ENCODE measurements around the gene CACNA1E. TPM values are rescaled to one million over a fixed set of nuclear protein-coding genes. Genes with fewer than 3 reads are reported as not detected.

The CACNA1E gene
- total RNA-seq, 1 experiment from 2014 or later: 0.46 TPM

DNA sequence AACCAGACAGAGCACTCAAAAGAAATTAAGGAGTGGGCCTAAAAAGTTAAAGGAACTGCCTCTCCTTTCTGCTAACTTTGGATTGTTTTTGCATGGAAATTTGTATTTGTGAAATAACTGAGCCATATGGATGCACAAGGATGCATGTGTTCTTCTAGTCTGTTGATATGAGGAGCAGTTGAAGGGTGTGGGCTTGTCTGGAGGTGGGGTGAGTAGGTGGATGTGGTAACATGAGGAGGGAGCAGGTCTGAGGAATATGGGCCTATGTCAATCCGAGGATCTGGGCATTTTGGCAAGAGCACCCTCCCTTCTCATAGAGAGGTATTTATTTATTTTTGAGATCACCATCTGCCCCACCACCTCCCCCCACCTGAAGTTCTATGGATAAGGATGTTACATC is 13.4 kb downstream of the CACNA1E start:
- no peak overlapping the region for H3T11ph ChIP-seq (ENCODE audit: low read length)
- H4K91ac ChIP-seq (ENCODE audit: insufficient read length, low read depth, low read length): no peak overlapping the region
- H4K5ac ChIP-seq (ENCODE audit: insufficient read length, low read depth, low read length): no peak overlapping the region
- no peak overlapping the region for H3K4me3 Mint-ChIP-seq
- no peaks in the 10 kb centered on the region; the same call in 1 of the 2 replicates for H3K4me1 ChIP-seq (ENCODE audit: insufficient read depth, low read length)
- H3K4me2 ChIP-seq (ENCODE audit: insufficient read depth, insufficient read length, low read length): no peak overlapping the region
- H3K9me3 ChIP-seq (ENCODE audit: control insufficient read depth, low read depth, low read length): no peaks in the 10 kb centered on the region
- no peaks in the 10 kb centered on the region for H3K79me2 ChIP-seq (ENCODE audit: insufficient read depth, low read length)
- no peak overlapping the region for H2BK5ac ChIP-seq (ENCODE audit: insufficient read length, low read length)
- H2BK12ac ChIP-seq (ENCODE audit: insufficient read length, low read depth, low read length): no peak overlapping the region
- H3K36me3 Mint-ChIP-seq (ENCODE audit: insufficient read depth in 1 of 3, low read depth in 3 of 3): no peaks in the 10 kb centered on the region
- no peak overlapping the region for H4K8ac ChIP-seq (replicated peaks; ENCODE audit: insufficient read length, low read depth, low read length)
- WGBS (ENCODE audit: extremely low coverage, insufficient read length, low lambda C conversion rate): no CpG with 5 or more reads among the region's 1 CpG
- peaks cover 9% of the 10 kb centered on the region for H3K27me3 Mint-ChIP-seq (ENCODE audit: low read depth)
- H3K23me2 ChIP-seq (ENCODE audit: insufficient read length, low read depth, low read length, poor library complexity, severe bottlenecking): no peaks in the 10 kb centered on the region
- no peak overlapping the region for H3K56ac ChIP-seq (ENCODE audit: insufficient read length, low read depth, low read length)
- no peaks in the 10 kb centered on the region for H3K27me3 ChIP-seq (ENCODE audit: insufficient read depth, low read length)
- H3K4ac ChIP-seq (ENCODE audit: low read depth, low read length): no peak overlapping the region
- no peak overlapping the region for H3K23ac ChIP-seq (ENCODE audit: insufficient read length, low read depth, low read length)
- H3K4me1 Mint-ChIP-seq: peaks cover 8 to 12% of the 10 kb centered on the region in 2 experiments
- H3K27ac Mint-ChIP-seq: no peak overlapping the region
- DNase-seq: no peak
- no peak overlapping the region for H2BK120ac ChIP-seq (ENCODE audit: low read depth, low read length, poor library complexity, severe bottlenecking)
- H3K18ac ChIP-seq (ENCODE audit: insufficient read length, low read depth, low read length): no peak overlapping the region
- no peaks in the 10 kb centered on the region for H3K9me3 Mint-ChIP-seq
- H3K27ac ChIP-seq (ENCODE audit: insufficient read length, low read depth, low read length): no peak overlapping the region
- no peak overlapping the region for H2BK20ac ChIP-seq (ENCODE audit: low read depth, low read length, poor library complexity, severe bottlenecking)
- no peak overlapping the region for H3K14ac ChIP-seq (ENCODE audit: insufficient read depth, low read length)
- H2BK15ac ChIP-seq (ENCODE audit: low read depth, low read length): no peak overlapping the region
- H2AK5ac ChIP-seq (ENCODE audit: insufficient read length, low read length): no peak overlapping the region
- H3K79me1 ChIP-seq (ENCODE audit: insufficient read depth, low read depth, low read length, poor library complexity, severe bottlenecking): no peaks in the 10 kb centered on the region
- H4K20me1 ChIP-seq (ENCODE audit: control insufficient read depth, insufficient read depth, insufficient read length): no peaks in the 10 kb centered on the region
- no peak overlapping the region for H2AFZ ChIP-seq (ENCODE audit: low read length)
- H3K9ac ChIP-seq (ENCODE audit: extremely low read depth, insufficient read length, low read length): no peak overlapping the region
- no peak for TF ChIP-seq CTCF (conservative IDR thresholded peaks at IDR 0.05)
